GM10248 (cell line): ENCODE results near the gene FAM20A.
A peak's percentile ranks its signal among the peaks of the same experiment; 100 is the strongest.

ENCODE experiments used
- CTCF ChIA-PET: fragments of 300-600 bp; sonication (Branson Sonifier 250); formaldehyde crosslinking; extraction: SDS; loops from one replicate; lab custom pipeline; 2021; ENCODE audit warnings: antibody characterized with exemption; lab: Yijun Ruan, JAX
- POLR2A ChIA-PET: fragments of 350-650 bp; sonication (Branson Sonifier 250); formaldehyde crosslinking; extraction: SDS; loops from one replicate; lab custom pipeline; 2020; ENCODE audit warnings: antibody characterized with exemption; lab: Yijun Ruan, JAX
- DNase-seq: peaks from one replicate; pipeline ENCODE4 v3.0.0; 2012; ENCODE audit errors: extremely low spot score
- TF ChIP-seq, protein P1 (sequence below): IDR thresholded peaks from 2 replicates; pipeline ENCODE4 v1.5.1; 2012; ENCODE audit warnings: mild to moderate bottlenecking, low read depth; ENCODE audit errors: extremely low read depth, missing control alignments, control extremely low read depth

The FAM20A gene

DNA sequence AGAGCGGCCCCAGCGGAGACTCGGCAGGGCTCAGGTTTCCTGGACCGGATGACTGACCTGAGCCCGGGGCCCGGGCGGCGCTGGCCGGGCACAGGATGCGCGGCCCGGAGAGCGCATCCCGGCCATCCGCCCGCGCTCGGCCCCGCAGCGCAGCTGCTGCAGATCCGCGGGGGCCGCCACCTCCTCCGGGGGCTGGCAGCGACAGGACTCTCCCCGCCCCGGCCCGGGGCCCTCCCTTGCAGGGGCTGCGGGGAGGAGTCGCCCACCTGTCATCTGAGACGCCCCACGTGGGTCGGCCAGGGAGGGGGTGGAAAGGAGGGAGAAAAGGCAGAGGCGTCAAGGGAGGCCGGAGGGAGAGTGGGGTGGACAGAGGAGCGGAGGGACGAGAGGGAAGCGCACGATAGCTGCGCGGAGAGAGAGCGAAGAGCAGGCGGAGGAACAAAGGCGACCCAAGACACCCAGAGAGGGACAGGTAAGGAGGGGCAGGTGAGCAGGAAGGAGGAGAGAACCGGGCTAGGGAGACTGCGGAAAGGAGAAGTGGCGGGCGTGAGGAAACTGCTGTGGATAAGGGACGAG is 89.4 kb downstream of the FAM20A start:
- DNase-seq, result peak; percentile 80
- TF ChIP-seq, protein P1, sequence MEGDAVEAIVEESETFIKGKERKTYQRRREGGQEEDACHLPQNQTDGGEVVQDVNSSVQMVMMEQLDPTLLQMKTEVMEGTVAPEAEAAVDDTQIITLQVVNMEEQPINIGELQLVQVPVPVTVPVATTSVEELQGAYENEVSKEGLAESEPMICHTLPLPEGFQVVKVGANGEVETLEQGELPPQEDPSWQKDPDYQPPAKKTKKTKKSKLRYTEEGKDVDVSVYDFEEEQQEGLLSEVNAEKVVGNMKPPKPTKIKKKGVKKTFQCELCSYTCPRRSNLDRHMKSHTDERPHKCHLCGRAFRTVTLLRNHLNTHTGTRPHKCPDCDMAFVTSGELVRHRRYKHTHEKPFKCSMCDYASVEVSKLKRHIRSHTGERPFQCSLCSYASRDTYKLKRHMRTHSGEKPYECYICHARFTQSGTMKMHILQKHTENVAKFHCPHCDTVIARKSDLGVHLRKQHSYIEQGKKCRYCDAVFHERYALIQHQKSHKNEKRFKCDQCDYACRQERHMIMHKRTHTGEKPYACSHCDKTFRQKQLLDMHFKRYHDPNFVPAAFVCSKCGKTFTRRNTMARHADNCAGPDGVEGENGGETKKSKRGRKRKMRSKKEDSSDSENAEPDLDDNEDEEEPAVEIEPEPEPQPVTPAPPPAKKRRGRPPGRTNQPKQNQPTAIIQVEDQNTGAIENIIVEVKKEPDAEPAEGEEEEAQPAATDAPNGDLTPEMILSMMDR, result no peak
- CTCF ChIA-PET, result interaction anchor here (1.0 to 2.0 kb wide), 4 partner anchors 10 to 48 kb away, joined by 3 to 5 read pairs (median 4); no protein-coding TSS in a partner anchor
- POLR2A ChIA-PET, result no interaction called here

DNA sequence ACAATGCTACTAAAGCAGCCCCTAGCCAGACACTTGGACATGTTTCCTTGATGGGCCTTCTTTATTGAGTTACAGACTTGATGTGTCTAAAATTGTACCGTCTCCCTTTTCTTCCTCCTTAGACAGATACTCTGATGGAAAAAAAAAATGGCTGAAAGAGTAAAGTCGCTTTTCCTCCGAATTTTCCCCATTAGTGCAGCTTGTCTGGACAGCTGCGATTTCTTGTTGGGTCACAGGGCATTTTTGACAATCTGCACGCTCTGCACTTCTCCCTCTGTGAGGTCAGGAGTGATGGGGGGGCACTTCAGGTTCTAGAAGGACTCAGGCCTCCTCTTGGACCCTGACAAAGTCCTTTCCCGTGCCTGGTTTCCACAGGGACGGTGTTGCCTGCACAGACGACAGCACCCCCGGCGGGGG is 89.9 kb downstream of the FAM20A start:
- POLR2A ChIA-PET, result no interaction called here
- CTCF ChIA-PET, result interaction anchor here (2.0 kb wide), 1 partner anchor 13 kb away, joined by 5 read pairs; no protein-coding TSS in a partner anchor
- DNase-seq, result no peak
- TF ChIP-seq, protein P1, result peak; percentile 9

DNA sequence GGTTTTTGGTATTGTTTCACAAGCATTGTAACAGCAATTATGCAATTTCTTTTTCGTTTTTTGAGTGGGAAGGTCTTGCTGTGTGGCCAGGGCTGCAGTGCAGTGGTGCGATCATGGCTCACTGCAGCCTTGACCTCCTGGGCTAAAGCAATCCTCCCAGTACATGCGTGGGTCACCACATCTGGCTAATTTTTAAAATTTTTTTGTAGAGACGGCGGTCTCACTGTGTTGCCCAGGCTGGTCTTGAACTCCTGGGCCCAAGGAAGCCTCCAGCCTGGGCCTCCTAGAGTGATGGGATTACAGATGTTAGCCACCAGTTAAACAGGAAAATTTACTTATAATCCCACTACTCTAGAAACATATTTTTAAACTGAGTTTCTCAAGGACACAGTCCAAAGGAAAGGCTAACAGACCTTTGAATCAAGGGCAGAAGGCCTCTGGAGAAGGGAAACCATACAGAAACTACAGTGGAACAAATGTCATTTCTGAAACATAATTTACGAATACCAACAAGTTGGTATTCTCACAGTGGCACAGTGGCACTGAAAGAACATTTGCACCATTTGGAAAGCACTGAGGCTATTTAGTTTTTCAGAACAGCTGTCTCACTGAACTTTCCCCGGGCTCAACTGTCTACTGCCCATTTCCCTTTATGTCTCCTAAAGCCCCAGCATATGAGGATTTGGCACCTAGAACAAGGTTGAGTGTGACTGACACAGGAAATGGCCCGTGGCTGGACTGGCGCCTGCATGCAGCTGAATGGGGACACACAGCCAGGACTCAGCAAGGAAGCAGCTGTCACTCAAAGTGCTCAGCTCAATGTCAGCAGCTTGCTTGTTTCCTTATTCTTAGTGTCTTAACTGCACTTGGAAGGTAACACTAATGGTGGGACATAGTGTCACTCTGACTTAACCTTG is 91.8 kb downstream of the FAM20A start:
- ChIA-PET CTCF (interaction anchor here (0.9 to 1.3 kb wide), 2 partner anchors 8 to 11 kb away, joined by 3 to 4 read pairs; no protein-coding TSS in a partner anchor), POLR2A (no interaction called here)
- TF ChIP-seq, protein P1, result no peak
- no peak for DNase-seq

DNA sequence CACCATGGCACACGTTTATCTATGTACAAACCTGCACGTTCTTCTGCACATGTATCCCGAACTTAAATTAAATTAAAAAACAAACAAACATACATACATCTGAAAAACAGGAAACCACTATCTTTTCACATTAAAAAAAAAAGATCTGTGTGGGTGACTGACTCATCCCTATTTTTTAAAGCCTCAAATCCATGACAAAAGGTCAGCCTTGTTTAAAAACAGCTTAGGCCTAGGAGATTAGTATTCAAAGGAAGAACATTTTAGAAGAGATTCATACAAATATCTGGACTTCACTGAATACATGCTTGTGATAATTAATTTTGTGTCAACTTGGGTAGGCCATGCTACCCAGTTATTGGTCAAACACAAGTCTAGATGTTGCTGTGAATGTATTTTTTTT is 93.6 kb downstream of the FAM20A start:
- CTCF ChIA-PET, result interaction anchor here (1.4 kb wide), 1 partner anchor 9 kb away, joined by 3 read pairs; no protein-coding TSS in a partner anchor
- DNase-seq, result no peak
- TF ChIP-seq, protein P1, result no peak
- POLR2A ChIA-PET, result no interaction called here

DNA sequence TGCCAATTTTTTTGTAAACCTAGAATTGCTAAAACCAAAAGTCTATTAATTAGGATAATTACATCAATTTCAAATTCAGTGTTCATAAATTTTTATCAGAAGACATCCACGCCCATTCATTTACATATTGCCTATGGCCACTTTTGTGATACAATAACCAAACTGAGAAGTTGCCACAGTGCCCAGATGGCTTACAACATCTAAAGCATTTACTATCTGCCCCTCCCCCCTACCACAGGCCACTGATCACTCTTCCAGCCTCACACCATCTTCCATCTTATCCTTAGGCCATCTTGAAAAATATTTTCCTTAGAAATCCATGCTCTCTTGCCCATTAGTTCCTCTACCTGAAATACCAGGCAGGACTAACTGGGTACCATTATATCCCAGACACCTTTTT is 95.2 kb downstream of the FAM20A start:
- no peak for DNase-seq
- ChIA-PET CTCF (no interaction called here), POLR2A (no interaction called here)
- TF ChIP-seq, protein P1, result no peak

DNA sequence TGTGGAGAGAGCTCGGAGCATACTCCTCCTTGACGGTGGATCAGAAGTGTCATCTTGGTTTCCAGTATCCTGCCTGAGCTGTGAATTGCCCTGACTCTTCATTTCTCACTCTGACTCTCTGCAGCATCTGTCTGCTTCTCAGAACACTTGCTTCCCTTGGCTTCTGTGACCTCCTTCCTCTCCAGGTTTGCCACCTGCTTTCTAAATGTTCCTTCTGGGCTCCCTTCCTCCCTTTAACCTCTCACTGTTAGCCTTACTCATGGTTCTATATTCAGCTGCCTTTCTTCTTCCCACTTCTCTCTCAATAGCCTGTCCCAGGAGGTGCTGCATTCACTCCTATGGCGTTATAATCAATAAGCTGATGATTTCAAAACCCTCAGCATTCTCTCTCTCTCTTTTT is 100.1 kb downstream of the FAM20A start:
- TF ChIP-seq, protein P1, result no peak
- ChIA-PET CTCF (interaction anchor here (1.0 to 1.5 kb wide), 7 partner anchors 9 to 621 kb away, joined by 3 to 5 read pairs (median 3); partner anchors contain the start of gene PRKAR1A), POLR2A (no interaction called here)
- no peak for DNase-seq
